Measurements from ENCODE around the gene TSHZ2.
A peak's percentile ranks its signal among the peaks of the same experiment; 100 is the strongest.
"Not testable (repeated sequence)": the region's sequence is repeated elsewhere in the genome, so short reads cannot be mapped to it uniquely, and the experiment has no call there.

TSHZ2 gene

GRCh38 chr20:53411891-53412290 is 439.7 kb downstream of the TSHZ2 start:
- no peak for DNase-seq (ENCODE audit: low read depth in 2 of 2)

DNA sequence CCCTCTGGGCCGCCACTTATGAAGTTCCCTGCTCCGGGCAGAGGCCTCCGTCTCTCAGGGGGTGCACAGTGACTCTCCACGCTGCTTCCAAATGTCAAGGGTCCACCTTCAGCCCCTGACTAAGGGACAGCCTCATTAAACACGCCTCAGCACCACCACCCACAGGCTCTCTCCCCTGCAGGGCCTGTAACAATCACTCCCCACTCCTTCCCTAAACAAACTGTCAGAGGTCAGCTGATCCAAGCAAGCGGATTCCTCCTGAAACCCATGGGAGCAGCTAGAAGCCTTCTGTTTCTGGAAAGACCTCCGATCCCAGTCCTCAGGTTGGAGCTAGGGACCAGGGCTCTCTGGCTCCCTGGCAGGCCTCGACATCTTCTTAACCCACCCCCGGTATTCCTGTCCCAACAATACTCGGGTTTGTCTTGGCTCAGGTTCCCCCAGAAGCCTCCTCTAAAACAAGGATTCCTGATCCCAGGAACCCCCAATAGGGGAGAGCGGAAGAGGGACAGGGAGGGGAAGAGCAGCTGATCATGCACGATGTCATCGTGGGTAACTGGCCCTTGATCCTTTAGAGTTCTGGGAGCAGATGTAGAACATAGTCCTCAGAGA is 440.5 kb downstream of the TSHZ2 start:
- DNase-seq (ENCODE audit: low read depth in 2 of 2), result no peak

DNA sequence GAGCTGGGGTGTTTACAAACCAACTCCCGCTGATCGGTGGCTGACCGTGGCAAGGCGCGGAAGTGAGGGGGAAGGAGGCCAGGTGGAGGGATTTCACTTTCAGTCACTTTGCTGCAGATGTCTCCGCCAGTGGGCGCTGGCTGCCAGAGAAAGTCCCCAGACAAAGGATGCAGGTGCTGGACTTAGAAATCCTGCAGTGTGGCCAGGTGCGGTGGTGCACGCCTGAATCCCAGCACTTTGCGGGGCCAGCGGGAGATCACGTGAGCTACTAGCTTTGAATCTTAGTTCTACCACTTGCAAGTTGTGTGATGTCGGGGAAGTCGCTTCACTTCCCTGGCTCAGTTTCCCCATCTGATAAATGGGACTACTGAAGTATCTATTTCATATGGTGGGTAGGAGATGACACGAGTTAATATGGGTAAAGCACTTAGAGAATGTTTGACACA is 441.1 kb downstream of the TSHZ2 start:
- peak; percentile 6 to 15 for DNase-seq (ENCODE audit: low read depth in 2 of 2)

DNA sequence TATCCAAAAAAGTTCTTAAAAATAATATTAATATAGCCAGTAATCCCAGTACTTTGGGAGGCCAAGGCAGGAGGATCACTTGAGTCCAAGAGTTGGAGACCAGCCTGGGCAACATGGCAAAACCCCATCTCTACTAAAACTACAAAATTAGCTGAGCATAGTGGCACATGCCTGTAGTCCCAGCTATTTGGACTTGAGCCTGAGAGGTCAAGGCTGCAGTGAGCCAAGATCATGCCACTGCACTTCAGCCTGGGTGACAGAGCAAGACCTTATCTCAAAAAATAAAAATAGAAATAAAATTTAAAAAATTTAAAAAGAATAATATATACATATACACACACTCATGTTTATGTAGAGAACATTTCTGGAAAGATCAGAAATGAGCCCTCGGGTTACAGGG is 441.7 kb downstream of the TSHZ2 start:
- DNase-seq (ENCODE audit: low read depth in 2 of 2), result not testable (repeated sequence)

- no peak for DNase-seq (ENCODE audit: low read depth in 2 of 2)
Observed at GRCh38 chr20:53419693-53420460, 447.7 kb downstream of the TSHZ2 start.

- DNase-seq (ENCODE audit: low read depth in 2 of 2), result no peak
Observed at GRCh38 chr20:53421343-53421742, 449.2 kb downstream of the TSHZ2 start.

DNA sequence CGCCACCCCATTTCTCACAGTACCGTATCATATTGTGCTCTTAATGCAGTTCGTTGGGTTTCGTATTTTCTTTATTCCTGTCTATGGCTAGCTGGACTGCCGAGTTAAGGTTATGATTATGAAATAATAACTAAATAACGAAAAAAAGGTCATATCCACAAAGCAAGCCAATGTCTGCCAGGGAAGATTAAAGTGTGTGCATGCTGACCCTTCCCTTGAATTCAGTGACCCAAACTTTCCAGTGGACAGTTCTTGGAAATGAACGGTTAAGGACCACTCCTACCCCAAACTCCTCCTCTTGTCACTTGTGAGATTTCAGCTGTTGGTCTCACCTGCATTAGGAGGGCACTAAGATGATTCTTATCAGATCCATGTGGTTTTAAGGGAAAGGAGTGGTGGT is 449.9 kb downstream of the TSHZ2 start:
- no peak for DNase-seq (ENCODE audit: low read depth in 2 of 2)

GRCh38 chr20:53423587-53424146 is 451.5 kb downstream of the TSHZ2 start:
- DNase-seq (ENCODE audit: low read depth in 2 of 2), result no peak

DNA sequence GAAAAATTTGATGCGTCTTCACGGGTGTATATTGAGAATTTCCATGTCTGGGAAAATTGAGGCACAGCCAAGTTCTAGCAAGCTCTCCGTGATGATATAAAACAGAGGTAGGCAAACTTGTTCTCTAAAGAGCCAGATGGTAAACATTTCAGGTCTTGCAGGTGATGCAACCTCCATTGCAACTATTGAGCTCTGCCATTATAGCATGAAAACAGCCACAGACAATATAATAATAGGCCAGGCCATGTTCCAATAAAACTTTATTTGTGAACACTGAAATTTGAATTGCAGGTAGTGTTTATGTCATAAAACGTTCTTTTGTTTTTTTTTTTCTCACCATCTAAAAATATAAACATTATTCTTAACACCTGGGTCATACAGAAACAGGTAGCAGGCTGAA is 453.3 kb downstream of the TSHZ2 start:
- no peak for DNase-seq (ENCODE audit: low read depth in 2 of 2)

- DNase-seq (ENCODE audit: low read depth in 2 of 2), result no peak
Observed at GRCh38 chr20:53425941-53426340, 453.8 kb downstream of the TSHZ2 start.

- no peak for DNase-seq (ENCODE audit: low read depth in 2 of 2)
Observed at GRCh38 chr20:53426766-53427312, 454.7 kb downstream of the TSHZ2 start.

DNA sequence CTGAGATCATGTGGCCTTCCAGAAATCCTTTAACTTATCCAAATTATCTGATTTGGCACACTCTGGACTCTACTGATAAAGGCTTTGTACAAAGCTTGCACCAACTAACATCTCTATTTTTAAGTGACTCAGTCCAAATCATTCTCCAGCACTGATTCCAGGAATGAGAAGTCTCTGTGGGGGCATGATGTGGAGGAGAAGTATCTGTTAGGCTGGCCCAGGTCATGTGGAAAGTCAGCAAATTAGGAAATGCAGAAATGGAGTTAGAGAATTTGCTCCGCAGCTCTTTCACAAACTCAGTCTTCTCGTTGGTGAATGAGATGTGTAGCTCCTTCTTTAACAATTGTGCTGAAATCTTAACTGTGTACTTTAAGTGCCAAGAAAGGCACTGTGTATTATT is 455.8 kb downstream of the TSHZ2 start:
- DNase-seq (ENCODE audit: low read depth in 2 of 2), result no peak

DNA sequence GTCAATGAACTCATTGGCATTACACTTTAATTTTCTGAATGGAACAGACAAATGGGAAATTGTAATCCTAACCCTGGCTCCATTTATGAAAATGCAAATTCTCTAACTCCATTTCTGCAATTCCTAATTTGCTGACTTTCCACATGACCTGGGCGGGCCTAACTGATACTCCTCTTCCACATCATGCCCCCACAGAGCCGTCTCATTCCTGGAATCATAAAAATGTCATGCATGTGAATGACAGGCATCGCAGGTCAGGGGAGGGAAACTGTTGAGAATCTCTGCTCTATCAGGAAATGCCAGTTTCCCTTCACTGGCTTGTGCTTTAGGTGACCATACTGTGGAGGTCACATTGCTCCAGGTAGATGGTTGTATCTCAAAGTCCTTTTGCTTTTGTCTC is 456.4 kb downstream of the TSHZ2 start:
- DNase-seq (ENCODE audit: low read depth in 2 of 2), result no peak

GRCh38 chr20:53428996-53429395 is 456.8 kb downstream of the TSHZ2 start:
- DNase-seq (ENCODE audit: low read depth in 2 of 2), result no peak

DNA sequence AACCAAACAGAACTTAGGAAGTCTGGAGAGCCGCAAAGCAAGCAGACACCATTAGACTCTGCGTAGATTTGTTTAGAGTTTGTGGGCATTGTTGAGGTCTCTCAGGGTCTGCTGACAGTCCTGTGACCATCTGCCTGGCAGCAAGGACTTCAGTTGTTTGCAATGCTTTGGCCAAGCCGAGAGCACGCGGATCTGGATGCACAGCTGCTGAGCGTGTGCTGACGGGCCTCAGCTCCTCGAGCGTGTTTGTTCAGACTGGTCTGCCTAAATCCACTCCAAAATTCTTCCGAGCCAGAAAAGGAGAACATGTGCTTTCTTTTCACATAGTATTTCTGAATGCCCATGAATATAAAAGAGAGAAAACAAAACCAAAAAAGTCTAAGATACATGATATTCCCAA is 462.5 kb downstream of the TSHZ2 start:
- DNase-seq (ENCODE audit: low read depth in 2 of 2), result no peak

- not testable (repeated sequence) for DNase-seq (ENCODE audit: low read depth in 2 of 2)
Observed at GRCh38 chr20:53436927-53437326, 464.8 kb downstream of the TSHZ2 start.

DNA sequence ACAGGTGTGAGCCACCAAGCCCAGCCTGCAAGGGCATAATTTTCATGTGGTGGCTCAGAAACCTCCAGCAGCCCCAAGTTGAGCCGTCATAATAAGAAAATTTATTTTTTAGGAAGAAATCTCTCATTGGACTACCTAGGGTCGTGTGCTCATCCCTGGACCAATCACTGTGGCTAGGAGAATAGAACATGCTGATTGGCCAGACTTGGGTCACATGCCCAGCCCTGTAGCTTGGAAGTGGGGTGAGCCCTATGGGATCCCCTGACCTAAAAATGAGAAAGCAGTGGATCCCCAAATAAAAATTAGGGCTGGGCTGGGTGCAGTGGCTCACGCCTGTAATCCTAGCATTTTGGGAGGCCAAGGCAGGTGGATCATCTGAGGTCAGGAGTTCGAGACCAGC is 466.2 kb downstream of the TSHZ2 start:
- DNase-seq (ENCODE audit: low read depth in 2 of 2), result no peak

DNA sequence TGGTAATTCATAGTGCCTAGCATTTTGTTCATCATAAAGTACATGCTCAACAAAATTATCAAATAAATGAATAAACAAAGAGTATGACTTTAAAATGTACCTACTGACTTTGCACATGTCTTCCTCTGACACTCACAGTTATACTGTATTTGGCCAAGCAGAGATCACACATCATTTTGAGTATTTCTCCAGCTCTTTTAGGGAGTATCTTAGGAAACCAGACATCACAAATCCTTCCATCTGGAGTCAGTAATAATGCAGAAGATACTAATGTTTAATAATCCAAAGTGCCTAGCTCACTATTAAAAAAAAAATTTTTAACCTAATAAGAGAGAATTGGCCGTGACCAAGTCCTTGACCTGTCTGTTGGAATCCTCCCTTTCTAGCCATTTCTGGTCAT is 466.9 kb downstream of the TSHZ2 start:
- DNase-seq (ENCODE audit: low read depth in 2 of 2), result no peak

- DNase-seq (ENCODE audit: low read depth in 2 of 2), result no peak
Observed at GRCh38 chr20:53439616-53440015, 467.5 kb downstream of the TSHZ2 start.

- no peak for DNase-seq (ENCODE audit: low read depth in 2 of 2)
Observed at GRCh38 chr20:53444401-53445149, 472.4 kb downstream of the TSHZ2 start.

DNA sequence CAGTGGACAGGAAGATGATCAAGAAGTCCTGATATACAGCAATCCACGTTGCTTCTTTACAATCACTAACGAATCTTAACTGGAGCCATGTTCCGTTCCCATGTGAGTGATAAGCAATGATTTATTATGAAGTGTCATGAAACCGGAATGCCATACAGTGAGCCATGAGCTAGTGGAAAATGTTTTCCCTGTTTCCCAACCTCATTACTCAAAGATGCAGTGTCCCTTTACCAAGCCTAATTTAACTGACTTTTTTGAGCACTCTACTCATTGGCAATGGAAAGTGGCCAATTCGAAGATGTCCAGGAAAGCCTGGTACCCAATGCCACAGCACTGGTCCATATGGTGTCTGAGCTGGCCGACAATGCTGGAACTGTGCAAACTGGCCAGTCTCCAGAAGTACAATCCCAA is 473.2 kb downstream of the TSHZ2 start:
- no peak for DNase-seq (ENCODE audit: low read depth in 2 of 2)

- DNase-seq (ENCODE audit: low read depth in 2 of 2), result no peak
Observed at GRCh38 chr20:53445932-53446331, 473.8 kb downstream of the TSHZ2 start.

Measured in stimulated activated CD4-positive, alpha-beta T cell treated with anti-CD3 and anti-CD28 coated beads, Interleukin-1b, Interleukin-23, amount 100 ng/mL, for 4 hours (primary cell).